Measurements from ENCODE around the gene SFXN1. TPM values are rescaled to one million over a fixed set of nuclear protein-coding genes. Genes with fewer than 3 reads are reported as not detected.

The SFXN1 gene
- total and polyA plus RNA-seq, 12 donors: 14.3 to 39.6 (median 32.5) TPM

- TF ChIP-seq CTCF (IDR thresholded peaks at IDR 0.05): no peak
- no peak for ATAC-seq
Measured at GRCh38 chr5:175550055-175550805, 71.9 kb downstream of the SFXN1 start.

GRCh38 chr5:175551266-175551665 is 72.9 kb downstream of the SFXN1 start:
- H3K27me3 ChIP-seq: peaks cover 0 to 23% (median 19%) of the 10 kb centered on the region in 7 donors
- intact Hi-C loops (cut with DNase I): no loop called here
- DNase-seq: no peak
- no peaks in the 10 kb centered on the region for H3K9me3 ChIP-seq
- no peaks in the 10 kb centered on the region for H3K36me3 ChIP-seq
- H3K4me1 ChIP-seq: peaks cover 0 to 33% (median 0%) of the 10 kb centered on the region in 9 donors
- WGBS, 2 donors: 62 to 64% methylated on average over 4 of the region's 4 CpGs
- H3K4me3 ChIP-seq: no peak overlapping the region
- no peak for ATAC-seq
- H3K27ac ChIP-seq: peak overlapping the region in 1 of 10 donors; percentile 61
- TF ChIP-seq CTCF (IDR thresholded peaks at IDR 0.05): no peak

More at GRCh38 chr5:175550055-175550805, 71.9 kb downstream of the SFXN1 start:
- Histone ChIP-seq H3K27me3 (peaks cover 0 to 23% (median 19%) of the 10 kb centered on the region in 7 donors), H3K4me3 (no peak overlapping the region), H3K4me1 (peaks cover 0 to 33% (median 0%) of the 10 kb centered on the region in 9 donors), H3K36me3 (no peaks in the 10 kb centered on the region), H3K27ac (peak overlapping the region in 1 of 10 donors; percentile 61), H3K9me3 (no peaks in the 10 kb centered on the region)
- 76 to 80% methylated on average over 4 of the region's 4 CpGs for WGBS, 2 donors
- intact Hi-C loops (cut with DNase I): no loop called here
- no peak for DNase-seq

DNA sequence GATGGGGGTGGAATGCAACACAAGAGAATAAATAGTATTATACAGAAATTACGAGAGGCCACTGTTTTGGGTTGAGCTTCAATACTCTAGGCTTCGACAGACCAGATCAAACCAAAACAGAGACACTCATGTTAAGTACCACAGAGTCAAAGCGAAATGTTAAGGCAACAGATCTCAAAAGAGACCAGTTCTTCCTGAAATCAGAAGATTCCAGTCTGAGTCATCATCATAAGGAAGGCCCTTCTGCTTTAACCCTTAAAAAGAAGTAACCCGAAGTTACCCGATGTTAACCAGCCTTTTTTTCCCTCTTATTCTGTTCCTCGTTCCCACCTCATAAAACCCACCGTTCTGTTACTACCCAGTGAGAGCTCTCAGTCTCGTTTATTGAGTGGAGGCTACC is 75.9 kb downstream of the SFXN1 start:
- Histone ChIP-seq H3K27me3 (peaks cover 0 to 14% (median 1%) of the 10 kb centered on the region in 7 donors), H3K36me3 (no peaks in the 10 kb centered on the region), H3K4me1 (peaks cover 0 to 33% (median 0%) of the 10 kb centered on the region in 9 donors), H3K9me3 (no peaks in the 10 kb centered on the region), H3K4me3 (no peak overlapping the region), H3K27ac (no peak overlapping the region)
- DNase-seq (no peak), ATAC-seq (no peak)
- no peak for TF ChIP-seq CTCF (IDR thresholded peaks at IDR 0.05)
- WGBS, 2 donors: 86 to 87% methylated on average over 8 of the region's 8 CpGs
- intact Hi-C loops (cut with DNase I): no loop called here

DNA sequence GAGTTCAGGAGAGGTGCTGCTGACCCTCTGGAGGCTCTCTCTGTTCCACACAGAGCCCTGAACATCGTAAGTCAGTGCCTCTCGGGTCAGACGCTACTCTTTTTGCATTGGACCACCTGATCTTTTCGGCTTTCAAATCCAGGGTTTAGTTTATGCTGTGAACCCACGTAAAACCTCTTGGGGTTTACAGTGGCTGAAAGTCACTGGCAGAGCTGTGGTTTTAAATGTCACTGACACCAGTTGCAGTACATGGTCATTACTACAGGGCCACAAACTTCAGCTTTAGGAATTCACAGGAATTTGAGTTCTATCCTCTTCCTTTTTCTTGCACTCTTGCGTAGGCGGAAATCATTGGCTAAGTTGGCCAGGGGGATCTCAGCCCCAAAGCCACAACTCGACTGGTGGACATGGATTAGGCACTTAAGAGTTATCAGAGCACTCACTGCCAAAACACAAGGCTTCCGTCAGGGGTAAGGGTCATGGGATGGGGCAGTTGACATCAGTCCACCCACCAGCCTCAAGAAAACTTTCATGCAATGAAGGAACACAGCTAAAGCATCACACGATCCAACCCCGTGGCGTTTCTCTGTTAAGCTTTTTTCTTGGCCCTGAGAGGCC is 76.9 kb downstream of the SFXN1 start:
- WGBS, 2 donors: 78 to 83% methylated on average over 12 of the region's 12 CpGs

More for the DNA sequence above, 76.9 kb downstream of the SFXN1 start:
- Histone ChIP-seq H3K4me3 (no peak overlapping the region), H3K27me3 (peaks cover 0 to 8% (median 0%) of the 10 kb centered on the region in 7 donors), H3K36me3 (no peaks in the 10 kb centered on the region), H3K27ac (no peak overlapping the region), H3K4me1 (peaks cover 0 to 24% (median 0%) of the 10 kb centered on the region in 9 donors), H3K9me3 (no peaks in the 10 kb centered on the region)
- intact Hi-C loops (cut with DNase I): no loop called here
- no peak for TF ChIP-seq CTCF (IDR thresholded peaks at IDR 0.05)
- DNase-seq: no peak
- ATAC-seq: no peak
